GM18867 (cell line): ENCODE measurements around the gene TRAPPC12.
"Not testable (repeated sequence)": the region's sequence is repeated elsewhere in the genome, so short reads cannot be mapped to it uniquely, and the experiment has no call there.

ENCODE experiments used
- ATAC-seq: cut with Tn5 transposase; IDR thresholded peaks from one replicate; pipeline ENCODE4 v1.9.1; 2021; ENCODE audit warnings: mild to moderate bottlenecking, moderate library complexity; ENCODE audit not compliant: unreplicated experiment

Gene TRAPPC12

DNA sequence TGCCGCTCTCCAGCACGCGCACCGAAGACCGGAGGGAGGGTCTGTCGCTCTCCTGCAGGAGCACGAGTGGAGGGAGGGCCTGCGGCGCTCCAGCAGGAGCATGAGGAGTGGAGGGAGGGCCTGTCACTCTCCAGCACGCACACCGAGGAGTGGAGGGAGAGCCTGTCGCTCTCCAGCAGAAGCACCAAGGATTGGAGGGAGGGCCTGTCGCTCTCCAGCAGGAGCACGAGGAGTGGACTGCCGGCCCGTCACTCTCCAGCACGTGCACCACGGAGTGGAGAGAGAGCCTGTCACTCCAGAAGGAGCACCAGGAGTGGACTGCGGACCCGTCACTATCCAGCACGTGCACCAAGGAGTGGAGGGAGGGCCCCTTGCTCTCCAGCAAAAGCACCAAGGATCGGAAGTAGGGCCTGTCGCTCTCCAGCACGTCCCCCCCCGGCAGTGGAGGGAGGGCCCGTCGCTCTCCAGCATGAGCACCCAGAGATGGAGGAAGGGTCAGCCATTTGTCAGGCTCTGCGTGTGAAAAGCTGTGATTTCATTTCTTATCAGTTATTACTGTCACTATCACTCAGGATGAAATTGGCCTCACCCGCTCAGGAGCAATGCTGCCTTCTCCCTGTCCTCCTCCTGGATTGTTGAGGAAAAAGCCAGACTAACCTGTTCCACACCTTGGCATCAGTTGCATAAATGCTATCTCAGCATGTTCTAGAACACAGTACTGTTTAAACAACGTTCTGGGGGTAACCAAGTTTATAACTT lies 103.9 kb downstream of the TRAPPC12 start:
- ATAC-seq: no peak

- ATAC-seq: no peak
Observed at GRCh38 chr2:3483986-3484960, 104.8 kb downstream of the TRAPPC12 start.

DNA sequence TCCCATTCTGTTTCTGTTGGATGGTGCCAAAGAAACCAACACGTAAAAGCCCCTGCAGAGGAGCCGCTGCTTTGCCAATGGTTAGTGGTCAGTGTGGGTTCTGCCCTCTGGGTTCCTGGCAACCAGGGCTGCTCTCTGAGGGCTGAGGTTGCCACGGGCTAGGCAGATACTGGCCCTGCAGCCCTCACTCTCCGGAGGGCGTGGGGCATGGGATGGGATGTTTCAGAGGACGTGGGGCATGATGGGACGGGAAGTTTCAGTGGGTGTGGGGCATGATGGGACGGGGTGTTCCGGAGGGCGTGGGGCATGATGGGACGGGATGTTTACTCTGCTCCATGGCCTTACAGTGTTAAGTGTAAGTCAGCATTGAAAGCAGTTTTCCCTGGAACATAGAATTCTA lies 105.7 kb downstream of the TRAPPC12 start:
- ATAC-seq: no peak

DNA sequence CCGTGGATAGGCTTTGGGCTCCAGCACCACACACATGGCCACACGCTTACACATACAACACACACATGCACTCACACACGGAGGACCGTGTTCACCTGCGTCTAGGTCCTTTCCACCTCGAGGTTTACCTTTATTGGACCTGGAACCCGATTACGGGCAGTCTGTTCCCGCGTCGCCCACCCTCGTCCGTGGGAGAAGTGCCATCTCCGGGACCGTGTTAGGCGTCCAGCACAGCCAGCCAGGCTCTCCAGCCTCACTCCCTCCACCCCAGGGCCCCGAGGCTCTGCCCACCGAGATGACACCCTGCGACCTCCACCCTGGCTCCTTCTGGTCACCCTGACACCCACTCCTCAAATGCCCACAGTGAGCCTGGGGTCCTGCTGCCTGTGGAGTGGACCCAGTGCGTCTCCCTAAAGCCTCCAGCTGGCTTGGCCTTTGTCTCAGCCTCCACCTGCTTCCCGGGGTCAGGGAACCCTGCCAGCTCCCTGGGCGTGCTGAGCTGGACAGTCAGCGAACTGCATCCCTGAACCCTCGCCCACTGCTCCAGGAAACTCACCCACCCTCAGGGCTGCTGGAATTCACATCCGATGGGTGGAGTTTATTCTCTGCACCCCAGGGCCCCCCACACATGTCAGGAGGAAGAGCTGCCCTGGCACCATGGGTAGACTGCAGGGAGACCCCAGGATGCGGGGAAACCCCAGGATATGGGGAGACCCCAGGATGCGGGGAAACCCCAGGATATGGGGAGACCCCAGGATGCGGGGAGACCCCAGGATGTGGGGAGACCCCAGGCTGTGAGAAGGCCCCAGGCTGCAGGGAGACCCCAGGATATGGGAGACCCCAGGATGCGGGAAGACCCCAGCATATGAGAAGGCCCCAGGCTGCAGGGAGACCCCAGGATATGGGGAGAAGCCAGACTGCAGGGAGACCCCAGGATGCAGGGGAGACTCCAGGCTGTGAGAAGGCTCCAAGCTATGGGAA lies 106.8 kb downstream of the TRAPPC12 start:
- ATAC-seq: no peak

GRCh38 chr2:3487028-3487425 lies 107.5 kb downstream of the TRAPPC12 start:
- no peak for ATAC-seq

- no peak for ATAC-seq
Observed at GRCh38 chr2:3487432-3487831, 107.9 kb downstream of the TRAPPC12 start.

DNA sequence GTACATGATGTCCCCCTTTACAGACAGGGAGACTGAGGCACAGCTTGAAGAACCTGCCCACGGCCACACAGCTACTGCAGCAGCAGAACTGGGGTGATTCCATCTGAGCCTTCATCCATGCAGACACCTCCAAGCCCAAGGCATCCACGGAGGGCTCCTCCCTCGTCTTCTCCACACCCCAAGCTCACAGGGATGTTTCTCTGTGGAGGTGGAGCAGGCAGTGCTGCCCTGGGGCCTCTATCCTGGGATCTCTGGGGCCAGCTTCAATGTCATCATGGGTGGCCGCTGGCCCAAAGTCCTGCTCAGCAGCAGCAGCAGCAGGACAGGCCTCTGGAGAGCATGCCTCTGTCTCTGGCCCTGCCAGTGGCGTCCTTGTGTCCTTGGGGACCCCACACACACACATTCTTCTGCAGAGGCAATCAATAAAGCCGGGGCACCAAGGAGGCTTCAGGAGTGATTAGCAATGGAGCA lies 108.6 kb downstream of the TRAPPC12 start:
- ATAC-seq: no peak

- ATAC-seq: no peak
Observed at GRCh38 chr2:3488855-3489763, 109.6 kb downstream of the TRAPPC12 start.

- no peak for ATAC-seq
Observed at GRCh38 chr2:3489764-3490115, 110.2 kb downstream of the TRAPPC12 start.

DNA sequence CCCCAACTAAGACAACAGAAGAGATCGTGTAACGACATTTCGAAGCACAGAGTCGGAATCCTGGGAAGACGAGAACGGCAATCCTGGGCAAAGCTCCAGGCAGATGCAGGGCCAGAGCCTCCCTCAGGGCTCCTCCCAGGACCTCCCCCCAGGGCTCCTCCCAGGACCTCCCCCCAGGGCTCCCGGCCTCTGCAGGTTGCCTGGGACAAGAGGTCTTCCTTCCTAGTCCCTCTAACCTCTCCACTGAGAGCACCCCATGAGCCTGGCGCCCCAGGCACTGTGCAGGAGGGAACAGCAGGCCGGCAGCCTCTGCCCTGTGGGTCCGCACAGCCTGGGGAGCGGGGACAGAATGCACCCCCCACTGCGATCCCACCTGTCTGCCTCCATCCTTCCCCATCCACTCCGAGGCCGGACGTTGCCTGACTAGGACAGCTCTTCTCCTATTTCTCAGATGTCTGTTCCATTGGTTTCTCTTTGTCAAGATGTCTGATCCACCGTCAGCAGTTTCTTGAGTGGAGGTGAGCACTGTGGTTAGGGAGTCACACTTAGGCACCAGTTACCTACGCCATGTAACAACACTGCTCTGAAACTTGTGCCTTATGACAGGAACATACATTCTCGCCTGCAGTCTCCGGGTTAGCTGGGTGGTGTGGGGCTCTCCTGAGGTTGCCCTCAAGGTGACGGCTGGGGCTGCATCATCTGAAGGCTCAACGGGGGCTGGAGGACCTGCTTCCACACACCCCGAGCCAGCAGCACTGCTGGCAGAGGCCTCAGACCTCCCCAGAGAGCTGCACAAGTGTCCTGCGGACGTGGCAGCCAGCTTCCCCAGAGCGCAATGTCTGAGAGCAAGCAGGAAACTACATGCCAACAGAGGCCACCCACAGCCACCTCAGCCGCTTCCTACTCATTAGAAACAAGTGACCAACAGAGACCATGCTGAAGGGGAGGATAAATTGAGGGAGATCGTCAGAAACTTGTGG lies 111.0 kb downstream of the TRAPPC12 start:
- ATAC-seq: no peak

DNA sequence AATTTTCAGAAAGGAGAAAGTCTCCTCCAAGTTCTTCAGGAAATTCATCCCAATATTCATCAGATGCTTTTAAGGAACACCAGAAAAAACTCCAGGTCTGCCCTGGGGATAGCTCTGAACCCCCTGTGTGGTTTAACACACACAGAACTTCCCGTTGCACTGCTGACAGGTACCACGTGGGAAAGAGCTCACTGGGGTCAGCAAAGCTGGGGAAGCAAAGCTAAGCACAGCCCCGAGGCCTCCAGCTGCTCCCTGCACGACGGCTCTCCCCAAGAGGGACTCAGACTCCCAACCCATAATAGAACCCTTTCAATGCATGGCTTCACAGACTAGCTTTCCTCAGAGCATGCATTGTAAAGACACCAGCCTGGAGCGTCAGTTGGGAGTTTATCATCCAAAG lies 111.8 kb downstream of the TRAPPC12 start:
- ATAC-seq: no peak

GRCh38 chr2:3491716-3492474 lies 112.4 kb downstream of the TRAPPC12 start:
- ATAC-seq: no peak

GRCh38 chr2:3492475-3492787 lies 112.9 kb downstream of the TRAPPC12 start:
- ATAC-seq: not testable (repeated sequence)

GRCh38 chr2:3492951-3493614 lies 113.6 kb downstream of the TRAPPC12 start:
- ATAC-seq: no peak

DNA sequence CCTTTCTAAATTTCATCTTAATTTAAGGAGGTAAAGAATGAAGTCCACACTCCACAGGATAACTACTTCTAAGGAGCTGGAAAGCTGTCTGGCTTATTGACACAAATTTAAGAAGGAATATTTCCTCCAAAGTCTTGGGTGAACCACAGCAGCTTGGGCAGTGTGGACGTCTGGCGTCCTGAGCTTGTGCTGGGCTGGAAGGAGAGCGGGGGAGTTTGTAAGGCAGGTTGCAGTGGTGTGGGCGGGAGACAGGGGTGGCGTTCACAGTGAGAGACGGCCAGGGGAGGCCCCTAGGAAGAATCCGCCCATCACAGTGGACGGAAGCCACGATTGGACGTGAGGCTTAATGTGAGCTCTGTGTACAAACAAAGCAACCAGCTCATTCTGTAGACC lies 114.1 kb downstream of the TRAPPC12 start:
- ATAC-seq: no peak

DNA sequence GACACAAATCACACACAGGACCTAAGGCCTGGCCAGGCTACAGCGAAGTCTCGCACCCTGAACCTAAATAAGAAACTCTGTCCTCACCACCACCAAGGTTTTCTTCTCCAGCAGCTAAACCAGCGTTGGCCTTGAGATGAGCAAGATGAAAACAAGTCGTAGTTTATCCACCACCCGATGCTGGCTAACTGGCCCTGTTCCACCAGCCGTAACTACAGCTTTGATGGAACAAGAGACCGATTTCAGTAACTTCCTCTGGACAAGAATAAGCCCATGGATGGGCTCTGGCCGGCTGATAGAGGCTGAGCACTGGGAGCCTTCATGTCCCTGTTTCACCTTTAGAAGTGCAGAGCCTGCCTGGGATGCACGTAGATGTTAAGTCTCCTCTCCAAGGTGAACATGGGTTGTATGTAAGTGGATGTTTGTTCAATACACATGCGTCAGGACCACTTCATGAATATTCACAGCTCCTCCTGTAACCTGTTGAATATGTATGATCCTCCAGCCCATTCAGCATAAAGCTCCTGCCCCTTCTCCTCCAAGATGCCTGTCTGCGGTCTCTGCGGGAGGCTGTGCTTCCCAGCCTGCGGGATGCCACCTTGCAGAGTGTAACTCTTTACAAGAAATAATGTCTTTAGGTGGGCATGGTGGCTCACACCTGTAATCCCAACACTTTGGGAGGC lies 115.6 kb downstream of the TRAPPC12 start:
- no peak for ATAC-seq

- not testable (repeated sequence) for ATAC-seq
Observed at GRCh38 chr2:3496708-3497080, 117.2 kb downstream of the TRAPPC12 start.
